Lung (tissue), 12 donors: ENCODE data around the gene PNMA5. TPM values are rescaled to one million over a fixed set of nuclear protein-coding genes. Genes with fewer than 3 reads are reported as not detected.
"Not testable (repeated sequence)": the region's sequence is repeated elsewhere in the genome, so short reads cannot be mapped to it uniquely, and the experiment has no call there.

Source experiments
- ATAC-seq: fragments of 200-7000 bp; cut with Tn5 transposase; one replicate; pipeline ENCODE4 v1.9.1; 2020; ENCODE audit warnings: moderate number of reproducible peaks; ENCODE audit not compliant: insufficient read depth, low FRiP score
- DNase-seq, 3 donors: peaks; one replicate each; pipeline ENCODE4 v3.0.0-alpha.2; 2013 to 2017
- H3K27ac ChIP-seq, 2 donors: one replicate each; pipeline ENCODE4 v1.5.1; 2013; ENCODE audit warnings: mild to moderate bottlenecking in 2 of 2, moderate library complexity in 2 of 2, control low read depth in 1 of 2, inconsistent platforms in 1 of 2, low read depth in 1 of 2, low read length in 1 of 2
- H3K27me3 ChIP-seq, 3 donors: one replicate each; pipeline ENCODE4 v1.5.1; 2013; ENCODE audit warnings: low read length in 2 of 3; ENCODE audit not compliant: control insufficient read depth in 3 of 3, insufficient read depth in 3 of 3
- H3K36me3 ChIP-seq, 4 donors: one replicate each; pipeline ENCODE4 v1.5.1; 2013; ENCODE audit warnings: low read length in 4 of 4, mild to moderate bottlenecking in 1 of 4, moderate library complexity in 1 of 4; ENCODE audit not compliant: control insufficient read depth in 4 of 4, insufficient read depth in 4 of 4
- H3K4me1 ChIP-seq, 5 donors: one replicate each; pipeline ENCODE4 v1.5.1; 2013; ENCODE audit warnings: low read length in 5 of 5, mild to moderate bottlenecking in 2 of 5, moderate library complexity in 1 of 5; ENCODE audit not compliant: control insufficient read depth in 5 of 5, insufficient read depth in 5 of 5
- H3K4me3 ChIP-seq: one replicate; pipeline ENCODE4 v1.5.1; 2013; ENCODE audit warnings: mild to moderate bottlenecking, control low read depth, moderate library complexity
- H3K9ac ChIP-seq, 2 donors: one replicate each; pipeline ENCODE4 v1.5.1; 2013; ENCODE audit warnings: low read length in 2 of 2, control low read depth in 1 of 2; ENCODE audit not compliant: insufficient read depth in 1 of 2
- H3K9me3 ChIP-seq, 4 donors: one replicate each; pipeline ENCODE4 v1.5.1; 2013; ENCODE audit warnings: low read length in 3 of 4, mild to moderate bottlenecking in 1 of 4, moderate library complexity in 1 of 4; ENCODE audit not compliant: control insufficient read depth in 4 of 4, insufficient read depth in 3 of 4
- WGBS, 2 donors: extraction: QIAGEN DNeasy Blood & Tissue Kit; methylation state at CpG; one replicate each; pipeline ENCODE4 v1.1.7; 2013; 5-methylcytosine and 5-hydroxymethylcytosine counted together
- polyA plus RNA-seq, 2 donors: library from polyadenylated mRNA; stranded (reverse); fragments of 200-250 nt; gene quantifications; one replicate each; pipeline ENCODE4 v1.2.1, GENCODE V29; 2013
- total RNA-seq, 2 donors: library from RNA; depleted of rRNA in 1 of 2; stranded (reverse); fragments of >200 nt in 1 of 2; gene quantifications; one replicate each; pipeline ENCODE4 v1.2.1, GENCODE V29; 2014 to 2021
- TF ChIP-seq, protein P1 (sequence below): IDR thresholded peaks from 2 replicates; pipeline ENCODE4 v1.5.1; 2012; ENCODE audit warnings: mild to moderate bottlenecking; ENCODE audit errors: control extremely low read depth, extremely low read depth
- donor health status: control.
- donor health status: control.
- donor health status: Bipolar disorder and iron deficiency.
- donor health status: healthy.
- donor health status: DM: yes; HTN: yes; CAD: no.

PNMA5 gene
- total and polyA plus RNA-seq, 4 donors = 0.03 to 0.04 TPM; not detected in 2

DNA sequence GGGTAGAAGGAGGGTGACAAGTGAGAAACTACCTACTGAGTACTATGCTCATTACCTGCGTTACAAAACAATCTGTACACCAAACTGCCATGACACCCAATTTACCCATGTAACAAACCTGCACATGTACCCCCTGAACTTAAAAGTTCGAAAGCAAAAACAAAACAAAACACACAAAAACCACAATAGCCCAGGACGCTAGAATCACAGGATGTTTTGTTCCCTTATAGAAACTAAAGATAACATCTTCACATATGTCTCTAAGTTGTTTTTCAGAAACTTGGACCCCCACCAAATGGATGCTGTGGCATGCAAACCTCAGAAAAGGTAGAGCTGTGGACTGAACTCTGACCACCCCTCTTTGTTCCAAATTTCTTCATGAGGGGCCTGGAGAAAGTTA is 25.2 kb upstream of the PNMA5 start:
- Histone ChIP-seq H3K9me3 (peaks cover 0 to 2% (median 0%) of the 10 kb centered on the region in 4 donors), H3K9ac (no peak overlapping the region), H3K36me3 (no peaks in the 10 kb centered on the region), H3K4me3 (no peak overlapping the region), H3K27ac (no peak overlapping the region), H3K27me3 (peaks cover 0 to 5% (median 0%) of the 10 kb centered on the region in 3 donors), H3K4me1 (no peaks in the 10 kb centered on the region)
- ATAC-seq = no peak
- no peak for DNase-seq
- TF ChIP-seq, protein P1, sequence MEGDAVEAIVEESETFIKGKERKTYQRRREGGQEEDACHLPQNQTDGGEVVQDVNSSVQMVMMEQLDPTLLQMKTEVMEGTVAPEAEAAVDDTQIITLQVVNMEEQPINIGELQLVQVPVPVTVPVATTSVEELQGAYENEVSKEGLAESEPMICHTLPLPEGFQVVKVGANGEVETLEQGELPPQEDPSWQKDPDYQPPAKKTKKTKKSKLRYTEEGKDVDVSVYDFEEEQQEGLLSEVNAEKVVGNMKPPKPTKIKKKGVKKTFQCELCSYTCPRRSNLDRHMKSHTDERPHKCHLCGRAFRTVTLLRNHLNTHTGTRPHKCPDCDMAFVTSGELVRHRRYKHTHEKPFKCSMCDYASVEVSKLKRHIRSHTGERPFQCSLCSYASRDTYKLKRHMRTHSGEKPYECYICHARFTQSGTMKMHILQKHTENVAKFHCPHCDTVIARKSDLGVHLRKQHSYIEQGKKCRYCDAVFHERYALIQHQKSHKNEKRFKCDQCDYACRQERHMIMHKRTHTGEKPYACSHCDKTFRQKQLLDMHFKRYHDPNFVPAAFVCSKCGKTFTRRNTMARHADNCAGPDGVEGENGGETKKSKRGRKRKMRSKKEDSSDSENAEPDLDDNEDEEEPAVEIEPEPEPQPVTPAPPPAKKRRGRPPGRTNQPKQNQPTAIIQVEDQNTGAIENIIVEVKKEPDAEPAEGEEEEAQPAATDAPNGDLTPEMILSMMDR = no peak
- 47 to 65% methylated on average over 3 of the region's 3 CpGs for WGBS, 2 donors

GRCh38 chrX:153017174-153017573 is 23.3 kb upstream of the PNMA5 start:
- WGBS, 2 donors = 52 to 94% methylated on average over 2 of the region's 2 CpGs
- not testable (repeated sequence) for H3K36me3 ChIP-seq, DNase-seq, H3K27ac ChIP-seq, H3K4me1 ChIP-seq, H3K9ac ChIP-seq, ATAC-seq, H3K27me3 ChIP-seq, H3K4me3 ChIP-seq, H3K9me3 ChIP-seq

- WGBS, 2 donors = 73 to 87% methylated on average over 1 of the region's 1 CpG
- TF ChIP-seq, protein P1 = no peak
- Histone ChIP-seq H3K27me3 (peaks cover 0 to 3% (median 0%) of the 10 kb centered on the region in 3 donors), H3K4me1 (no peaks in the 10 kb centered on the region), H3K9me3 (peaks cover 0 to 6% (median 3%) of the 10 kb centered on the region in 4 donors), H3K36me3 (no peaks in the 10 kb centered on the region), H3K9ac (no peak overlapping the region), H3K27ac (no peak overlapping the region), H3K4me3 (no peak overlapping the region)
- DNase-seq = no peak
- no peak for ATAC-seq
Observed at GRCh38 chrX:153004780-153005179, 10.9 kb upstream of the PNMA5 start.

DNA sequence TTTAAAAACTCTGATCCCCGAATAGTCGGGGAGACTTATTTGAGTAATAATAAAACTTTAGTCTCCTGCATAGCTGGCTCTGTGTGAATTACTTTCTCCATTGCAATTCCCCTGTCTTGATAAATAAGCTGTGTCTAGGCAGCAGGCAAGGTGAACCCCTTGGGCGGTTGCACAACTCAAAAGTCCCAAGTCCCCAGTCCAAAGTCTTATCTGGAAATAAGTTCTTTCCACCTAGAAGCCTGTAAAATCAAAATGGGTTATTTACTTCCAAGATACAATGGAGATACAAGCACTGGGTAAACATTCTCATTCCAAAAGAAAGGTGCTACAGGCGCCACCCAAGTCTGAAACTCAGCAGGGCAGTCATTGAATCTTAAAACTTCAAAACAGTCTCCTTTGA is 10.1 kb upstream of the PNMA5 start:
- Histone ChIP-seq H3K36me3 (no peaks in the 10 kb centered on the region), H3K4me1 (peaks cover 0 to 7% (median 0%) of the 10 kb centered on the region in 5 donors), H3K27me3 (peaks cover 0 to 3% (median 0%) of the 10 kb centered on the region in 3 donors), H3K27ac (no peak overlapping the region), H3K9me3 (peaks cover 0 to 6% (median 3%) of the 10 kb centered on the region in 4 donors), H3K4me3 (no peak overlapping the region), H3K9ac (no peak overlapping the region)
- 81 to 89% methylated on average over 4 of the region's 4 CpGs for WGBS, 2 donors
- TF ChIP-seq, protein P1 = no peak
- no peak for ATAC-seq
- DNase-seq = no peak

DNA sequence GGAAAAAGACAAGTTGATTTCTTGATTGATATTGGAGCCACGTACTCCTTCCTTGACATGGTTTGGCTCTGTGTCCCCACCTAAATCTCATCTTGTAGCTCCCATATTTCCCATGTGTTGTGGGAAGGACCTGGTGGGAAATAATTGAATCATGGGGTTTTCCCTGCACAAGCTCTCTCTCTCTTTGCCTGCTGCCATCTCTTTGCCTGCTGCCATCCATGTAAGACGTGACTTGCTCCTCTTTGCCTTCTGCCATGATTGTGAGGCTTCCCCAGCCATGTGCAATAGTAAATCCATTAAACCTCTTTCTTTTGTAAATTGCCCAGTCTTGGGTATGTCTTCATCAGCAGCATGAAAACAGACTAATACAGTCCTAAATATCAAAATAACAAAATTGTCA is 8.3 kb upstream of the PNMA5 start:
- WGBS, 2 donors = 68 to 91% methylated on average over 2 of the region's 2 CpGs
- not testable (repeated sequence) for H3K9me3 ChIP-seq, H3K36me3 ChIP-seq, H3K9ac ChIP-seq, DNase-seq, H3K4me1 ChIP-seq, H3K27me3 ChIP-seq, ATAC-seq, H3K27ac ChIP-seq, H3K4me3 ChIP-seq
